Gastrocnemius medialis (tissue), 4 donors: ENCODE data around the gene ATG10. TPM values are rescaled to one million over a fixed set of nuclear protein-coding genes. Genes with fewer than 3 reads are reported as not detected.

Experiments
- ATAC-seq, 2 donors: fragments of 150-250 bp; one replicate each; pipeline ENCODE4 v1.9.1; 2016
- DNase-seq, 2 donors: peaks; one replicate each; pipeline ENCODE4 v3.0.0-alpha.2; 2019
- H3K27ac ChIP-seq, 4 donors: fragments of 200-600 bp; sonication (generic); 1 replicate in 1 of 4; 2 replicates in 3 of 4; pipeline ENCODE4 v1.5.1; 2016 to 2018; ENCODE audit warnings: mild to moderate bottlenecking in 2 of 4, moderate library complexity in 1 of 4
- H3K27me3 ChIP-seq, 3 donors: fragments of 200-600 bp; sonication (generic) in 2 of 3; 1 replicate in 1 of 3; 2 replicates in 2 of 3; pipeline versions ENCODE4 v1.5.1 to v1.6.0; 2016 to 2019; ENCODE audit warnings: mild to moderate bottlenecking in 1 of 3, moderate library complexity in 1 of 3
- H3K36me3 ChIP-seq, 2 donors: fragments of 200-600 bp; sonication (generic) in 1 of 2; one replicate each; pipeline ENCODE4 v1.5.1; 2017 to 2018
- H3K4me1 ChIP-seq, 2 donors: fragments of 200-600 bp; sonication (generic) in 1 of 2; one replicate each; pipeline ENCODE4 v1.5.1; 2016 to 2017; ENCODE audit warnings: mild to moderate bottlenecking in 2 of 2
- H3K4me3 ChIP-seq, 4 donors: fragments of 200-600 bp; sonication (generic) in 3 of 4; 1 replicate in 1 of 4; 2 replicates in 3 of 4; pipeline ENCODE4 v1.5.1; 2016 to 2019; ENCODE audit warnings: mild to moderate bottlenecking in 2 of 4
- H3K9me3 ChIP-seq, 3 donors: fragments of 200-600 bp; sonication (generic) in 2 of 3; 1 replicate in 1 of 3; 2 replicates in 2 of 3; pipeline ENCODE4 v1.5.1; 2016 to 2019
- CTCF ChIP-seq, 5 experiments: fragments of 450-650 bp in 3 of 5; fragments of 200-600 bp in 2 of 5; sonication (generic) in 2 of 5; IDR thresholded peaks in 4 of 5; conservative IDR thresholded peaks in 1 of 5; 1 replicate in 4 of 5; 2 replicates in 1 of 5; pipeline ENCODE4 v1.5.1; 2016 to 2019; ENCODE audit warnings: antibody characterized with exemption in 5 of 5, mild to moderate bottlenecking in 3 of 5, moderate library complexity in 3 of 5
- POLR2A ChIP-seq, 2 donors: fragments of 450-650 bp; IDR thresholded peaks; one replicate each; pipeline ENCODE4 v1.6.1; 2017; ENCODE audit warnings: antibody characterized with exemption in 2 of 2, mild to moderate bottlenecking in 2 of 2, moderate library complexity in 2 of 2
- in situ Hi-C, 4 donors: fragments of 200-750 bp; cut with MboI; loops; one replicate each; pipeline versions ENCODE4 v1.15.0 to v1.8.0; 2017; ENCODE audit warnings: low sequenced_read_pairs in 4 of 4
- intact Hi-C: fragments of 100-400 bp; cut with DNase I; formaldehyde crosslinking; loops from one replicate; pipeline ENCODE4 v1.15.1; 2023; ENCODE audit warnings: low total_unique reads
- total RNA-seq, 4 donors: library from RNA; depleted of rRNA; stranded (reverse); fragments of >200 nt; gene quantifications; one replicate each; pipeline versions ENCODE4 v1.1.0 to v1.2.3, GENCODE V29; 2016

ATG10 gene
- total RNA-seq, 4 donors from 2014 or later = 2.9 to 8.5 (median 6.0) TPM

DNA sequence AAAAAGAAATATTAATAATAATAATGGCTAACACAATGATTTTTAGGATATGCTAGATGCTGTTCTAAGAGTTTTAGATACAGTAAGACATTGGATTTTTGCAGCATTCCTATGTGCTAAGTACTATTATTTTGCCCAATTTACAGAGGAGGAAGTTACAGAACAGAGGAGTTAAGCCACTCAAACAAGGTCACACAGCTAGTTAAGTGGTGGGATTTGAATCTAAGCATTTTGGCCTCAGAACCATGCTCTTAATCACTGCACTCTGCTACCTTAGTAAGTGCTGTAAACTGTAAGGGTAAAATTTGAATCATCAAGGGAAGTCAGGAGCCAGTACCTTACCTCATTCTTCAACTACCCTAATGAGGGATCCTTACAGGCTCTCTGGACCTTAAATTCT is 280.9 kb downstream of the ATG10 start:
- no peak for ATAC-seq

DNA sequence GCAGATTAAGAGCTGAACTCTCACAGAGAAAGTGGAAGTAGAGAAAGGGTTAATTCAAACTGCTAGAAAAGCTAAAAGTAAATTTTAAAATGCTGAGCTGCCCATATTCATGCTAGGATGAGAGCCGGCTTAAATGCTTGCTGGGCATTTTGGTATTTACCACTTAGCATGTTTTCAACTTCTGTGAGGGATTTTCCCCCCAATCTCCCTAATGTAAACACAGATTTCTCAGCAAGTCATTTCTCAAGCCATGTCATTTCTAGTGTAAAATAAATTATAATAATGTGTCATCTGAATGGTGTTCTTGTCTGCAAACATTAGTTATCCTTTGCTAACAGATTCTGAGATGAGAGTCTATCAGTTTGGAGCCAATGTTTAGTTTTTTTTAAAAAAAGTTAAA is 284.0 kb downstream of the ATG10 start:
- no peak for DNase-seq
- Histone ChIP-seq H3K36me3 (no peaks in the 10 kb centered on the region), H3K27ac (no peak overlapping the region), H3K4me3 (no peak overlapping the region), H3K9me3 (no peaks in the 10 kb centered on the region), H3K4me1 (no peaks in the 10 kb centered on the region), H3K27me3 (no peaks in the 10 kb centered on the region)
- in situ Hi-C loops (no loop called here), intact Hi-C loops (no loop called here)
- ATAC-seq = no peak
- no peak for TF ChIP-seq CTCF (IDR thresholded peaks at IDR 0.05 in 4 of 5, conservative IDR thresholded peaks at IDR 0.05 in 1 of 5)
- TF ChIP-seq POLR2A (IDR thresholded peaks at IDR 0.05) = no peak

More for the DNA sequence above, 280.9 kb downstream of the ATG10 start:
- Histone ChIP-seq H3K36me3 (no peaks in the 10 kb centered on the region), H3K27ac (no peak overlapping the region), H3K27me3 (no peaks in the 10 kb centered on the region), H3K4me3 (no peak overlapping the region), H3K4me1 (no peaks in the 10 kb centered on the region), H3K9me3 (no peaks in the 10 kb centered on the region)
- intact Hi-C loops = no loop called here
- in situ Hi-C loops = no loop called here
- no peak for DNase-seq
- TF ChIP-seq CTCF (IDR thresholded peaks at IDR 0.05 in 4 of 5, conservative IDR thresholded peaks at IDR 0.05 in 1 of 5) (no peak), POLR2A (IDR thresholded peaks at IDR 0.05) (no peak)

- no peak overlapping the region for H3K27ac ChIP-seq
- in situ Hi-C loops = no loop called here
- TF ChIP-seq CTCF (IDR thresholded peaks at IDR 0.05 in 4 of 5, conservative IDR thresholded peaks at IDR 0.05 in 1 of 5) (no peak), POLR2A (IDR thresholded peaks at IDR 0.05) (no peak)
- H3K4me1 ChIP-seq = no peaks in the 10 kb centered on the region
- ATAC-seq (no peak), DNase-seq (no peak)
- intact Hi-C loops = no loop called here
- H3K4me3 ChIP-seq = no peak overlapping the region
- no peaks in the 10 kb centered on the region for H3K9me3 ChIP-seq
- H3K27me3 ChIP-seq = no peaks in the 10 kb centered on the region
- no peaks in the 10 kb centered on the region for H3K36me3 ChIP-seq
These were observed 285.4 kb downstream of the ATG10 start for GRCh38 chr5:82257247-82257646.

DNA sequence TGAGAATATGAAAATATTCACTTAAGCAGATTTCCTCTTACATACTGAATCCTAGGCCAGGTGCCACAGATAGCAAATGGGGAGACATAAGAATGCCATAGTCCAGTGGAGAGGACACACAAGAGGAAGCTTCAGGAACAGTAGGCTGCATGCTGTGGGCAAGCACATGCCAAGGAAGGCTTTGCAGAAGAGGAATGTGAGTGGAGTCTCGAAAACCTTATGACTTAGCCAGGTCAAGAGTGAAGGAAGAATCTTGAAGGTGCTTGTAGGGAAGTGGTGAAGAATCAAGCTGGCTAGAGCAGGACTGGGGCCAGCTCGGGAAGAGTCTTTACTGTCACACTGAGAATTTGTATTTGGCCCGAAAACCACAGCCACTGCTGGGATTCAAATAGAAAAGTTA is 285.9 kb downstream of the ATG10 start:
- in situ Hi-C loops = no loop called here

More for the DNA sequence above, 285.9 kb downstream of the ATG10 start:
- DNase-seq (no peak), ATAC-seq (no peak)
- TF ChIP-seq CTCF (IDR thresholded peaks at IDR 0.05 in 4 of 5, conservative IDR thresholded peaks at IDR 0.05 in 1 of 5) = no peak
- TF ChIP-seq POLR2A (IDR thresholded peaks at IDR 0.05) = no peak
- no peaks in the 10 kb centered on the region for H3K27me3 ChIP-seq
- intact Hi-C loops = no loop called here
- H3K9me3 ChIP-seq = no peaks in the 10 kb centered on the region
- H3K4me3 ChIP-seq = no peak overlapping the region
- no peak overlapping the region for H3K27ac ChIP-seq
- no peaks in the 10 kb centered on the region for H3K36me3 ChIP-seq
- no peaks in the 10 kb centered on the region for H3K4me1 ChIP-seq
